Ovary (tissue), 3 donors: ENCODE data around the gene MSL3.

Experiments used
- POLR2A ChIP-seq: fragments of 450-650 bp; IDR thresholded peaks from one replicate; pipeline ENCODE4 v1.6.1; 2017; ENCODE audit warnings: antibody characterized with exemption, mild to moderate bottlenecking, moderate library complexity
- TF ChIP-seq, protein P1 (sequence below), 3 donors: fragments of 450-650 bp in 2 of 3; fragments of 200-600 bp in 1 of 3; IDR thresholded peaks; one replicate each; pipeline versions ENCODE4 v1.5.1 to v1.8.0; 2016 to 2022; ENCODE audit warnings: antibody characterized with exemption in 3 of 3, mild to moderate bottlenecking in 1 of 3
- donor health status: DM: no; HTN: no; CAD: no.

DNA sequence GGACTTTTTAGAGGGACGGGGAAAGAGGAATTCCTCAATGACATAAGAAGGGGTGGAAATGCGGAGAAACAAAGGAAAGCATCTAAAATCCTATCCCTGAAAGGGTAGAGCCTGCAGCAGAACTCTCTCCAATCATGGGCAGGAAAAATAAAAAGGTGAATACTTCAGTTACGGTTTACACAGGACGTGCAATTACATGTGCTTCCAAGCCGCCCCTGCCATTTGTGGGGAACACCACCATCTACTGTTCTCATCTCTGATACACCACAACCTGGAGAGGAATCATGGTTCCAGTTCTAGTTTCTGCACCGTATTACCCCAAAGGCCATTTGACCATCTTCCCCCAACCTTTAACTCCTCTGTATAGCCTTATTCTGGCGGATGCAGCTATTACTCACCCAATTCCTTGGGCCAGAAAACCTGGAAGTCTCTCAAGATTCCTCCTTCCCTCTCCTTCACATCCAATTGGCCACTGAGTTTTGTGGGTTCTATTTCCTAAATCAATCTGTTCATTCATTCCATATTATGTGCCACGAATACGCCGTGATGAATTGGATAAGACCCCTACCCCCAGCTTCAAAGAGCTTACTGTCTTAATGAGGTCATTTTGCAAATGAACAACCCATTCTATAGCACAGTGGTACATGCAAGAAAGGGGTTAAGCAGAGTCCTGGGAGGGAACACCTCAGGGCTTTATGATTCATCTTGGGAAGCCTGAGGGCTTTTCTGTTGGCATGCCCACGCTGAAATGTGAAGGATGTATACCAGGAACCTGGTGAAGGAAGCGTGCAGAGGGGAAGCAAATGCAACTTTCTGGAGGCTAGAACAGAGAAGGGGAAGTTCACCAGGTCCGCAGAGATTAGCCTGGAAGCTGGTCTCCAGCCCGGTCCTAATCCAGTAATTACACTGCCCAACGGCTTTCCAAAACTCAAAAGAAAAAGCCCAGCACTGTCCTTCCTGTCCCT is 1.4 kb upstream of the MSL3 start:
- TF ChIP-seq POLR2A: no peak
- TF ChIP-seq, protein P1, sequence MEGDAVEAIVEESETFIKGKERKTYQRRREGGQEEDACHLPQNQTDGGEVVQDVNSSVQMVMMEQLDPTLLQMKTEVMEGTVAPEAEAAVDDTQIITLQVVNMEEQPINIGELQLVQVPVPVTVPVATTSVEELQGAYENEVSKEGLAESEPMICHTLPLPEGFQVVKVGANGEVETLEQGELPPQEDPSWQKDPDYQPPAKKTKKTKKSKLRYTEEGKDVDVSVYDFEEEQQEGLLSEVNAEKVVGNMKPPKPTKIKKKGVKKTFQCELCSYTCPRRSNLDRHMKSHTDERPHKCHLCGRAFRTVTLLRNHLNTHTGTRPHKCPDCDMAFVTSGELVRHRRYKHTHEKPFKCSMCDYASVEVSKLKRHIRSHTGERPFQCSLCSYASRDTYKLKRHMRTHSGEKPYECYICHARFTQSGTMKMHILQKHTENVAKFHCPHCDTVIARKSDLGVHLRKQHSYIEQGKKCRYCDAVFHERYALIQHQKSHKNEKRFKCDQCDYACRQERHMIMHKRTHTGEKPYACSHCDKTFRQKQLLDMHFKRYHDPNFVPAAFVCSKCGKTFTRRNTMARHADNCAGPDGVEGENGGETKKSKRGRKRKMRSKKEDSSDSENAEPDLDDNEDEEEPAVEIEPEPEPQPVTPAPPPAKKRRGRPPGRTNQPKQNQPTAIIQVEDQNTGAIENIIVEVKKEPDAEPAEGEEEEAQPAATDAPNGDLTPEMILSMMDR (IDR thresholded peaks at IDR 0.05): no peak
